ENCODE measurements around the gene DROSHA.

GRCh38 chr5:31553863-31554262 is 22.0 kb upstream of the DROSHA start:
- TF ChIP-seq CTCF (IDR thresholded peaks at IDR 0.05) (no peak), POLR2A (IDR thresholded peaks at IDR 0.05) (no peak)

Measured in body of pancreas (tissue), 4 donors.